Esophagus muscularis mucosa (tissue), 3 donors: ENCODE data around the gene TRIM56.

Experiments
- POLR2A ChIP-seq: fragments of 450-650 bp; IDR thresholded peaks from one replicate; pipeline ENCODE4 v1.6.1; 2017; ENCODE audit warnings: antibody characterized with exemption, moderate library complexity, mild to moderate bottlenecking, low read depth
- TF ChIP-seq, protein P1 (sequence below), 3 experiments: fragments of 200-600 bp in 2 of 3; fragments of 450-650 bp in 1 of 3; sonication (generic) in 2 of 3; IDR thresholded peaks; one replicate each; pipeline ENCODE4 v1.5.1; 2017 to 2019; ENCODE audit warnings: antibody characterized with exemption in 3 of 3, mild to moderate bottlenecking in 2 of 3, moderate library complexity in 1 of 3

- TF ChIP-seq, protein P1, sequence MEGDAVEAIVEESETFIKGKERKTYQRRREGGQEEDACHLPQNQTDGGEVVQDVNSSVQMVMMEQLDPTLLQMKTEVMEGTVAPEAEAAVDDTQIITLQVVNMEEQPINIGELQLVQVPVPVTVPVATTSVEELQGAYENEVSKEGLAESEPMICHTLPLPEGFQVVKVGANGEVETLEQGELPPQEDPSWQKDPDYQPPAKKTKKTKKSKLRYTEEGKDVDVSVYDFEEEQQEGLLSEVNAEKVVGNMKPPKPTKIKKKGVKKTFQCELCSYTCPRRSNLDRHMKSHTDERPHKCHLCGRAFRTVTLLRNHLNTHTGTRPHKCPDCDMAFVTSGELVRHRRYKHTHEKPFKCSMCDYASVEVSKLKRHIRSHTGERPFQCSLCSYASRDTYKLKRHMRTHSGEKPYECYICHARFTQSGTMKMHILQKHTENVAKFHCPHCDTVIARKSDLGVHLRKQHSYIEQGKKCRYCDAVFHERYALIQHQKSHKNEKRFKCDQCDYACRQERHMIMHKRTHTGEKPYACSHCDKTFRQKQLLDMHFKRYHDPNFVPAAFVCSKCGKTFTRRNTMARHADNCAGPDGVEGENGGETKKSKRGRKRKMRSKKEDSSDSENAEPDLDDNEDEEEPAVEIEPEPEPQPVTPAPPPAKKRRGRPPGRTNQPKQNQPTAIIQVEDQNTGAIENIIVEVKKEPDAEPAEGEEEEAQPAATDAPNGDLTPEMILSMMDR (IDR thresholded peaks at IDR 0.05), result no peak
- no peak for TF ChIP-seq POLR2A
Measured at GRCh38 chr7:101066141-101066832, 19.0 kb upstream of the TRIM56 start.
